Measurements from ENCODE around the gene EFCAB6.

- no peak for TF ChIP-seq POLR2A (IDR thresholded peaks at IDR 0.05)
- no peak for TF ChIP-seq CTCF (IDR thresholded peaks at IDR 0.05)
- TF ChIP-seq POLR2AphosphoS5 (IDR thresholded peaks at IDR 0.05), result no peak
- TF ChIP-seq EP300 (IDR thresholded peaks at IDR 0.05), result no peak
These were observed 169.5 kb downstream of the EFCAB6 start for GRCh38 chr22:43642319-43643206.
